OCI-LY7 (cell line): ENCODE results near the gene CLCA4. TPM values are rescaled to one million over a fixed set of nuclear protein-coding genes. Genes with fewer than 3 reads are reported as not detected.

Source experiments
- BruUV-seq: library from RNA; stranded (reverse); fragments of 400-500 nt; replicated peaks from 2 replicates; lab custom pipeline; 2021; lab: Mats Ljungman, UMichigan
- CTCF ChIA-PET: fragments of 300-600 bp; sonication (Branson Sonifier 250); formaldehyde crosslinking; loops from one replicate; lab custom pipeline; 2022; ENCODE audit warnings: antibody characterized with exemption; ENCODE audit not compliant: unreplicated experiment; lab: Charles Lee
- POLR2A ChIA-PET: fragments of 300-600 bp; sonication (Branson Sonifier 250); formaldehyde crosslinking; loops from one replicate; lab custom pipeline; 2022; ENCODE audit warnings: antibody characterized with exemption; lab: Charles Lee
- DNase-seq: peaks from one replicate; pipeline ENCODE4 v3.0.0-alpha.2; 2015; ENCODE audit warnings: low spot score
- H2AFZ ChIP-seq: fragments of 200-600 bp; sonication (generic), shearing (Covaris generic); 2 replicates; pipeline ENCODE4 v1.6.1; 2014; ENCODE audit warnings: mild to moderate bottlenecking, antibody characterized with exemption, low read length, moderate library complexity
- H3K27ac ChIP-seq: fragments of 200-600 bp; sonication (generic); 2 replicates; pipeline ENCODE4 v1.5.1; 2014; ENCODE audit warnings: mixed run types, low read depth, mild to moderate bottlenecking, moderate library complexity, low read length, inconsistent platforms; ENCODE audit not compliant: poor library complexity, severe bottlenecking
- H3K36me3 ChIP-seq: fragments of 200-600 bp; sonication (generic); 2 replicates; pipeline ENCODE4 v1.6.1; 2014; ENCODE audit warnings: mild to moderate bottlenecking, antibody characterized with exemption, low read length, moderate library complexity, mixed read lengths; ENCODE audit not compliant: insufficient read depth
- H3K4me1 ChIP-seq: fragments of 200-600 bp; sonication (generic); 2 replicates; pipeline ENCODE4 v1.5.1; 2014; ENCODE audit warnings: mild to moderate bottlenecking, low read length; ENCODE audit not compliant: insufficient read depth, poor library complexity, severe bottlenecking
- H3K4me2 ChIP-seq: fragments of 200-600 bp; sonication (generic); 2 replicates; pipeline ENCODE4 v1.6.1; 2014; ENCODE audit warnings: mild to moderate bottlenecking, low read length
- H3K4me3 ChIP-seq: fragments of 200-600 bp; sonication (generic); 2 replicates; pipeline ENCODE4 v1.5.1; 2014; ENCODE audit warnings: mild to moderate bottlenecking, low read depth, low read length; ENCODE audit not compliant: poor library complexity, severe bottlenecking
- H3K79me2 ChIP-seq: fragments of 200-600 bp; sonication (generic); 2 replicates; pipeline ENCODE4 v1.6.1; 2016; ENCODE audit warnings: low read depth, mild to moderate bottlenecking, low read length, moderate library complexity, mixed read lengths; ENCODE audit not compliant: insufficient read depth
- H3K9me2 ChIP-seq: fragments of 200-600 bp; sonication (generic); 2 replicates; pipeline ENCODE4 v1.6.1; 2016; ENCODE audit warnings: mild to moderate bottlenecking, low read length, mixed read lengths; ENCODE audit not compliant: insufficient read depth
- H3K9me3 ChIP-seq: fragments of 200-600 bp; sonication (generic); 2 replicates; pipeline ENCODE4 v1.6.1; 2014; ENCODE audit warnings: mild to moderate bottlenecking, mixed run types, low read length, mixed read lengths
- H4K20me1 ChIP-seq: fragments of 200-600 bp; sonication (generic); 2 replicates; pipeline ENCODE4 v1.6.1; 2014; ENCODE audit warnings: mild to moderate bottlenecking, antibody characterized with exemption, low read length, moderate library complexity, mixed read lengths; ENCODE audit not compliant: insufficient read depth
- CTCF ChIP-seq: fragments of 200-600 bp; sonication (generic); conservative IDR thresholded peaks from 2 replicates; pipeline ENCODE4 v1.5.1; 2014; ENCODE audit warnings: mild to moderate bottlenecking, antibody characterized with exemption, low read length, moderate library complexity, mixed read lengths
- EZH2phosphoT487 ChIP-seq: fragments of 200-600 bp; sonication (generic); IDR thresholded peaks from 2 replicates; pipeline ENCODE4 v1.6.1; 2018; ENCODE audit warnings: low read depth, borderline replicate concordance, mild to moderate bottlenecking, mixed run types, antibody characterized with exemption, low read length, moderate library complexity, mixed read lengths
- intact Hi-C: fragments of 100-400 bp; cut with micrococcal nuclease; formaldehyde crosslinking; loops from one replicate; pipeline ENCODE4 v1.10.0; 2022; ENCODE audit not compliant: unreplicated experiment
- total RNA-seq, 2 experiments: library from RNA; depleted of rRNA in 1 of 2; stranded (reverse); fragments of >200 nt in 1 of 2; shearing (Covaris generic) in 1 of 2; gene quantifications; 2 replicates each; pipeline ENCODE4 v1.2.3, GENCODE V29; 2014 to 2022

CLCA4 gene
- total RNA-seq, 2 experiments from 2014 or later, result not detected

DNA sequence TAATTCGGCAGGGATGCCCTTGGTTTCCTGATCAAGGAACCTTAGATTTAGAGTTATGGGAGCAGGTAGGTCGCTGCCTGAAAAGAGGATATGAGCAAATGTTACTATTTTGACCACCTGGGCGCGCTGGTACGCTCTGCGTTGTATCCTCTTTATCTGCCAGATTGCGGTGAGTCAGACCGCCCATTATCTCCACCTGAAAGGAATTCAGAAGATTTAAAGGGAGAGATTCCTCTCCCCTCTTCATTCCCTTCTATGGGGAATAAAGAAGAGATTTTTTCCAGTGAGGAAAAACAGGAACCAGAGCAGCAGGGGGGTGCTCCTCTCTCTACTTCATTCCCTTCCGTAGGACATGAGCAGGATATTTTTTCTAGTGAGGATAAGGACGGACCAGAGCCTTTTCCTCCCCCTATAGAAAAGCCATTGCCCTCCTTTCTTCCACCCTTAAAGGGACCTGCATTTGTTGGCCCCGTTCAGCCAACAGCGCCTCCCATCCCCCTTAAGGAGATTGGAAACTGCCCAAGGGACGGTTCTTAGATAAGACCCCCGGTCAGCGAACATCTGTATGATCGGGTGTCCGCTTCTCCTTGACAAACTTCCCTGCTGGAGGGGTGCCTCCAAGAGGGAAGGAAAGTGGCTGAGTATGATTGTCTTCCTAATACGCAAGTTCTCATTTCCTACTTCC lies 44.0 kb upstream of the CLCA4 start:
- Histone ChIP-seq H4K20me1 (no peaks in the 10 kb centered on the region; the same call in 1 of the 2 replicates), H3K4me1 (no peaks in the 10 kb centered on the region), H3K79me2 (no peaks in the 10 kb centered on the region), H3K4me2 (no peak overlapping the region), H3K36me3 (peaks cover 3% of the 10 kb centered on the region; the same call in 1 of the 2 replicates), H3K9me2 (no peaks in the 10 kb centered on the region), H3K27ac (no peak overlapping the region), H2AFZ (no peak overlapping the region), H3K9me3 (no peaks in the 10 kb centered on the region), H3K4me3 (no peak overlapping the region)
- CTCF ChIA-PET, result no interaction called here
- intact Hi-C loops, result loop anchor here (5.0 kb wide), 2 partner anchors 184 to 239 kb away; no protein-coding TSS in a partner anchor
- POLR2A ChIA-PET, result no interaction called here
- DNase-seq, result no peak
- no TSS peak for BruUV-seq
- TF ChIP-seq CTCF, result no peak
- TF ChIP-seq EZH2phosphoT487, result no peak

- no peak for TF ChIP-seq EZH2phosphoT487
- TF ChIP-seq CTCF, result no peak
- ChIA-PET CTCF (no interaction called here), POLR2A (interaction anchor here (0.6 kb wide), 1 partner anchor 1187 kb away, joined by 7 read pairs; no protein-coding TSS in a partner anchor)
- no TSS peak for BruUV-seq
- no peak for DNase-seq
- Histone ChIP-seq H3K4me3 (no peak overlapping the region), H2AFZ (no peak overlapping the region), H3K79me2 (no peaks in the 10 kb centered on the region), H3K36me3 (peaks cover 3% of the 10 kb centered on the region; the same call in 1 of the 2 replicates), H3K4me1 (no peaks in the 10 kb centered on the region), H3K4me2 (no peak overlapping the region), H4K20me1 (no peaks in the 10 kb centered on the region; the same call in 1 of the 2 replicates), H3K27ac (no peak overlapping the region), H3K9me3 (no peaks in the 10 kb centered on the region), H3K9me2 (no peaks in the 10 kb centered on the region)
- intact Hi-C loops, result loop anchor here (5.0 kb wide), 2 partner anchors 184 to 239 kb away; no protein-coding TSS in a partner anchor
Observed at GRCh38 chr1:86503406-86504136, 43.3 kb upstream of the CLCA4 start.
